ENCODE measurements around the gene NRL. TPM values are rescaled to one million over a fixed set of nuclear protein-coding genes. Genes with fewer than 3 reads are reported as not detected.
A peak's percentile ranks its signal among the peaks of the same experiment; 100 is the strongest.
"Not testable (repeated sequence)": the region's sequence is repeated elsewhere in the genome, so short reads cannot be mapped to it uniquely, and the experiment has no call there.

The NRL gene
- total RNA-seq, 2 donors from 2014 or later, result 1.8 to 2.2 TPM

GRCh38 chr14:24053548-24054323 is 61.0 kb downstream of the NRL start:
- Mint-ChIP-seq H3K27ac (peak overlapping the region; percentile 38 to 52), H3K36me3 (no peaks in the 10 kb centered on the region), H3K4me3 (peak overlapping the region; percentile 89), H3K27me3 (no peaks in the 10 kb centered on the region), H3K4me1 (ENCODE audit: low read depth in 2 of 2) (peaks cover 16 to 28% of the 10 kb centered on the region in 2 donors), H3K9me3 (no peaks in the 10 kb centered on the region)
- DNase-seq (ENCODE audit: low spot score) (no peak), ATAC-seq (no peak)

GRCh38 chr14:24052656-24053547 is 61.8 kb downstream of the NRL start:
- no peaks in the 10 kb centered on the region for H3K9me3 Mint-ChIP-seq
- peak overlapping the region; percentile 38 to 52 for H3K27ac Mint-ChIP-seq
- ATAC-seq (peak; percentile 85 to 90), DNase-seq (ENCODE audit: low spot score) (peak; percentile 88)
- peaks cover 0 to 5% of the 10 kb centered on the region in 2 donors for H3K27me3 Mint-ChIP-seq
- H3K4me3 Mint-ChIP-seq, result peak overlapping the region; percentile 89
- H3K36me3 Mint-ChIP-seq, result no peaks in the 10 kb centered on the region
- peaks cover 16 to 29% of the 10 kb centered on the region in 2 donors for H3K4me1 Mint-ChIP-seq (ENCODE audit: low read depth in 2 of 2)

- ATAC-seq (peak; percentile 81 to 82), DNase-seq (ENCODE audit: low spot score) (peak; percentile 82)
- Mint-ChIP-seq H3K4me1 (ENCODE audit: low read depth in 2 of 2) (peaks cover 16 to 29% of the 10 kb centered on the region in 2 donors), H3K4me3 (peak within 1 kb of the TSS; percentile 89), H3K9me3 (no peaks in the 10 kb centered on the region), H3K27ac (peak within 1 kb of the TSS; percentile 38 to 52), H3K36me3 (no peaks in the 10 kb centered on the region), H3K27me3 (peaks cover 0 to 5% of the 10 kb centered on the region in 2 donors)
These were observed 62.7 kb downstream of the NRL start, which contains the start of gene CARMIL3 for GRCh38 chr14:24051789-24052655. CARMIL3 (plus strand) TSS chr14:24052009; CDS start chr14:24052154, 145 bp downstream.

GRCh38 chr14:24051176-24051788 is 63.5 kb downstream of the NRL start:
- Mint-ChIP-seq H3K36me3 (no peaks in the 10 kb centered on the region), H3K4me3 (peak overlapping the region; percentile 83), H3K4me1 (ENCODE audit: low read depth in 2 of 2) (peaks cover 16 to 26% of the 10 kb centered on the region in 2 donors), H3K27me3 (peaks cover 0 to 7% of the 10 kb centered on the region in 2 donors), H3K27ac (peak overlapping the region in 1 of 2 donors; percentile 23), H3K9me3 (no peaks in the 10 kb centered on the region)
- no peak for DNase-seq (ENCODE audit: low spot score)
- no peak for ATAC-seq

- not testable (repeated sequence) for H3K9me3 Mint-ChIP-seq; H3K27me3 Mint-ChIP-seq; H3K36me3 Mint-ChIP-seq; ATAC-seq; DNase-seq (ENCODE audit: low spot score)
- Mint-ChIP-seq H3K4me1 (ENCODE audit: low read depth in 2 of 2) (peaks cover 16 to 26% of the 10 kb centered on the region in 2 donors), H3K27ac (peak overlapping the region in 1 of 2 donors; percentile 23), H3K4me3 (peak overlapping the region; percentile 83)
These were observed 64.0 kb downstream of the NRL start for GRCh38 chr14:24050753-24051152.

GRCh38 chr14:24049002-24049401 is 65.7 kb downstream of the NRL start:
- not testable (repeated sequence) for DNase-seq (ENCODE audit: low spot score); H3K4me3 Mint-ChIP-seq; H3K9me3 Mint-ChIP-seq; H3K27ac Mint-ChIP-seq; ATAC-seq; H3K27me3 Mint-ChIP-seq; H3K36me3 Mint-ChIP-seq
- H3K4me1 Mint-ChIP-seq (ENCODE audit: low read depth in 2 of 2), result peaks cover 16 to 23% of the 10 kb centered on the region in 2 donors

- peaks cover 0 to 12% of the 10 kb centered on the region in 2 donors for H3K4me1 Mint-ChIP-seq (ENCODE audit: low read depth in 2 of 2)
- H3K9me3 Mint-ChIP-seq, result no peaks in the 10 kb centered on the region
- no peaks in the 10 kb centered on the region for H3K36me3 Mint-ChIP-seq
- H3K4me3 Mint-ChIP-seq, result no peak overlapping the region
- ATAC-seq (no peak), DNase-seq (ENCODE audit: low spot score) (no peak)
- no peak overlapping the region for H3K27ac Mint-ChIP-seq
- peaks cover 2 to 6% of the 10 kb centered on the region in 2 donors for H3K27me3 Mint-ChIP-seq
These were observed 72.0 kb downstream of the NRL start for GRCh38 chr14:24042746-24043145.

- no peak overlapping the region for H3K27ac Mint-ChIP-seq
- H3K9me3 Mint-ChIP-seq, result no peaks in the 10 kb centered on the region
These were observed 74.1 kb downstream of the NRL start for GRCh38 chr14:24040692-24041091.

GRCh38 chr14:24038686-24039085 is 76.1 kb downstream of the NRL start:
- Mint-ChIP-seq H3K4me3 (no peak overlapping the region), H3K27me3 (peaks cover 0 to 2% of the 10 kb centered on the region in 2 donors), H3K27ac (no peak overlapping the region), H3K4me1 (ENCODE audit: low read depth in 2 of 2) (peaks cover 12 to 23% of the 10 kb centered on the region in 2 donors), H3K36me3 (no peaks in the 10 kb centered on the region), H3K9me3 (no peaks in the 10 kb centered on the region)
- no peak for DNase-seq (ENCODE audit: low spot score)
- no peak for ATAC-seq

More at GRCh38 chr14:24040692-24041091, 74.1 kb downstream of the NRL start:
- DNase-seq (ENCODE audit: low spot score), result no peak
- Mint-ChIP-seq H3K4me1 (ENCODE audit: low read depth in 2 of 2) (peaks cover 12 to 18% of the 10 kb centered on the region in 2 donors), H3K4me3 (no peak overlapping the region), H3K27me3 (peaks cover 0 to 5% of the 10 kb centered on the region in 2 donors), H3K36me3 (no peaks in the 10 kb centered on the region)
- no peak for ATAC-seq

GRCh38 chr14:24037658-24038037 is 77.1 kb downstream of the NRL start:
- H3K27me3 Mint-ChIP-seq, result peaks cover 0 to 2% of the 10 kb centered on the region in 2 donors
- DNase-seq (ENCODE audit: low spot score) (no peak), ATAC-seq (no peak)
- no peak overlapping the region for H3K27ac Mint-ChIP-seq
- H3K9me3 Mint-ChIP-seq, result no peaks in the 10 kb centered on the region
- peaks cover 12 to 23% of the 10 kb centered on the region in 2 donors for H3K4me1 Mint-ChIP-seq (ENCODE audit: low read depth in 2 of 2)
- no peaks in the 10 kb centered on the region for H3K36me3 Mint-ChIP-seq
- H3K4me3 Mint-ChIP-seq, result no peak overlapping the region

- Mint-ChIP-seq H3K4me1 (ENCODE audit: low read depth in 2 of 2) (peaks cover 12 to 23% of the 10 kb centered on the region in 2 donors), H3K4me3 (peak overlapping the region; percentile 90), H3K27ac (peak overlapping the region; percentile 71 to 74)
- not testable (repeated sequence) for H3K27me3 Mint-ChIP-seq; DNase-seq (ENCODE audit: low spot score); H3K36me3 Mint-ChIP-seq; ATAC-seq; H3K9me3 Mint-ChIP-seq
These were observed 77.6 kb downstream of the NRL start for GRCh38 chr14:24036963-24037657.

Data from natural killer cell treated with Interleukin-12 subunit alpha and Interleukin-12 subunit beta and Interleukin-15 and Interleukin-18, amount 100 ng/mL, for 72 hours (primary cell).